ENCODE results near the gene FMO3. TPM values are rescaled to one million over a fixed set of nuclear protein-coding genes. Genes with fewer than 3 reads are reported as not detected.

FMO3 gene
- total and polyA plus RNA-seq, 8 donors, result 0.55 to 7.0 (median 2.1) TPM

DNA sequence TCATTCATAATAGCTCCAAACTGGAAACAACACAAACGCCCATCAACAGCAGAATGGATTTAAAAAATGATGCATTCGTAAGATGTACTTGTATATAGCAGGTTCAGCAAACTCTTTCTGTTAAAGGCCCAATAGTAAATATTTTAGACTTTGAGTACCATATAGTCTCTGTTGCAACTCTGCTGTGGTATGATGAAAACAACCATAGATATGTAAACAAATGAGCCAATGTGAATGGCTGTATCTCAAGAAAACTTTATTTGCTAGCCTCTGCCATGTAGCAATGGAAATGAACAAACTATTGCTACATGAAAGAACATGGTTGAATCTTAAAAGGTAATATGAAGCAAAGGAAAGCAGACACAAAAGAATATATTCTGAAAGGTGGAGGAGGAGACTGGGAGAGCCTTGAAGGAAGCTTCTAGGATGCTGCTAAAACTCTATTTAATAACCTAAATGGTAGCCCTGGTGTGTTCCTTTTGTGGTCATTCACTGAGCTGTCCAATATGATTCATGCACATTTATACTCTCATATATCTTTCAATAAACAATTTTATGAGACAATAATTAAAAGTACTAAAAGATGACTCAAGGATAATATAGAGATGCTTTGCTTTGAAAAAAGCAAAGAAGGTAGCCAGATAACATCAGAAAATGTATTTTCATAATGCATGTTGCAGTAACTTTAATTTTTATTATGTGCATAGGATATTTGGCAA is 29.1 kb upstream of the FMO3 start:
- DNase-seq, result no peak
- no peaks in the 10 kb centered on the region for H3K4me1 ChIP-seq
- no peaks in the 10 kb centered on the region for H3K27me3 ChIP-seq
- no peaks in the 10 kb centered on the region for H3K9me3 ChIP-seq
- H3K36me3 ChIP-seq, result no peaks in the 10 kb centered on the region
- no peak for TF ChIP-seq POLR2AphosphoS5 (IDR thresholded peaks at IDR 0.05)
- H3K27ac ChIP-seq, result no peak overlapping the region
- no peak overlapping the region for H3K4me3 ChIP-seq
- intact Hi-C loops (cut with DNase I; ENCODE audit: low total_unique reads), result no loop called here
- WGBS, 5 donors, result 61 to 81% (median 73%) methylated on average over 2 of the region's 2 CpGs

DNA sequence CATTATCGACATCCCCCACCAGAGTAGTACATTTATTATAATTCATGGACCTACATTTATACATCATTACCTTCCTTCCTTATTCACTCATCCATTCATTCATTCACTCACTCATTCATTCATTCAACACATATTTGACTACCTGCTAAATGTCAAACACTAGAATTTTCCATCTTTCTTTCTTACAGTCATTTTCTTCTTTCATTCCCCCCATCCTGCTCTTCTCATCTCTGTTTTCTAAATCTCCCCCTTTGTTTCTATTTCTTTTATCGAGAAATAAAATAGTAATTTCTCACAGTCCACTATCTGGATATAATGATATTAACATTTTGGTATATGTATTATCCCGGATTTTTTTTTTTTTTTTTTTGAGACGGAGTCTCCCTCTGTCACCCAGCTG is 27.8 kb upstream of the FMO3 start:
- H3K4me1 ChIP-seq, result no peaks in the 10 kb centered on the region
- H3K27me3 ChIP-seq, result no peaks in the 10 kb centered on the region
- H3K27ac ChIP-seq, result no peak overlapping the region
- no peaks in the 10 kb centered on the region for H3K9me3 ChIP-seq
- H3K36me3 ChIP-seq, result no peaks in the 10 kb centered on the region
- DNase-seq, result no peak
- WGBS, 5 donors, result 85 to 96% (median 86%) methylated on average over 4 of the region's 4 CpGs
- intact Hi-C loops (cut with DNase I; ENCODE audit: low total_unique reads), result no loop called here
- no peak overlapping the region for H3K4me3 ChIP-seq
- no peak for TF ChIP-seq EP300 (IDR thresholded peaks at IDR 0.05)

DNA sequence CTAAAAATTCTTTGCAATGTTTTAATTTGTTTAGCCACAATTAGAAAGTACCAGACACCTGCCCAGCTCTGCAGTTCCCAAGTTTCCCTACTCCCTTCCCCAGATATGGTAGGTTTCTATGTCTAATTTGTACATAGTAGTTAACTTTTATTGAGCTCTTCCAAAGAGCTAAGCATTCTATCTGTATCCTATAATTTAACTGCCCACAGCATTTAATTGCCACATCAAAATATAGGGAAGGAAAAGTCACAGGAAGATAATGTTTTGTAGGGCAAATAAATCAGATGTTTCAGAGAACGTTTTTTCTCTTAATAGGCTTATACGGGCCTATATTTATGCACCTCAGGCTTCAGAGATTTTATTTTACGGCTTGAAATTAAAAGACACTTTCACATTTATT is 15.7 kb upstream of the FMO3 start:
- no peaks in the 10 kb centered on the region for H3K4me1 ChIP-seq
- no peak overlapping the region for H3K4me3 ChIP-seq
- no peak overlapping the region for H3K27ac ChIP-seq
- intact Hi-C loops (cut with DNase I; ENCODE audit: low total_unique reads), result no loop called here
- WGBS, 5 donors, result 65 to 83% (median 81%) methylated on average over 3 of the region's 3 CpGs
- no peaks in the 10 kb centered on the region for H3K36me3 ChIP-seq
- TF ChIP-seq POLR2AphosphoS5 (IDR thresholded peaks at IDR 0.05) (no peak), POLR2A (IDR thresholded peaks at IDR 0.05) (no peak), EP300 (IDR thresholded peaks at IDR 0.05) (no peak)
- TF ChIP-seq, protein P1, sequence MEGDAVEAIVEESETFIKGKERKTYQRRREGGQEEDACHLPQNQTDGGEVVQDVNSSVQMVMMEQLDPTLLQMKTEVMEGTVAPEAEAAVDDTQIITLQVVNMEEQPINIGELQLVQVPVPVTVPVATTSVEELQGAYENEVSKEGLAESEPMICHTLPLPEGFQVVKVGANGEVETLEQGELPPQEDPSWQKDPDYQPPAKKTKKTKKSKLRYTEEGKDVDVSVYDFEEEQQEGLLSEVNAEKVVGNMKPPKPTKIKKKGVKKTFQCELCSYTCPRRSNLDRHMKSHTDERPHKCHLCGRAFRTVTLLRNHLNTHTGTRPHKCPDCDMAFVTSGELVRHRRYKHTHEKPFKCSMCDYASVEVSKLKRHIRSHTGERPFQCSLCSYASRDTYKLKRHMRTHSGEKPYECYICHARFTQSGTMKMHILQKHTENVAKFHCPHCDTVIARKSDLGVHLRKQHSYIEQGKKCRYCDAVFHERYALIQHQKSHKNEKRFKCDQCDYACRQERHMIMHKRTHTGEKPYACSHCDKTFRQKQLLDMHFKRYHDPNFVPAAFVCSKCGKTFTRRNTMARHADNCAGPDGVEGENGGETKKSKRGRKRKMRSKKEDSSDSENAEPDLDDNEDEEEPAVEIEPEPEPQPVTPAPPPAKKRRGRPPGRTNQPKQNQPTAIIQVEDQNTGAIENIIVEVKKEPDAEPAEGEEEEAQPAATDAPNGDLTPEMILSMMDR (IDR thresholded peaks at IDR 0.05), result no peak
- H3K9me3 ChIP-seq, result no peaks in the 10 kb centered on the region
- no peak for DNase-seq
- no peaks in the 10 kb centered on the region for H3K27me3 ChIP-seq

DNA sequence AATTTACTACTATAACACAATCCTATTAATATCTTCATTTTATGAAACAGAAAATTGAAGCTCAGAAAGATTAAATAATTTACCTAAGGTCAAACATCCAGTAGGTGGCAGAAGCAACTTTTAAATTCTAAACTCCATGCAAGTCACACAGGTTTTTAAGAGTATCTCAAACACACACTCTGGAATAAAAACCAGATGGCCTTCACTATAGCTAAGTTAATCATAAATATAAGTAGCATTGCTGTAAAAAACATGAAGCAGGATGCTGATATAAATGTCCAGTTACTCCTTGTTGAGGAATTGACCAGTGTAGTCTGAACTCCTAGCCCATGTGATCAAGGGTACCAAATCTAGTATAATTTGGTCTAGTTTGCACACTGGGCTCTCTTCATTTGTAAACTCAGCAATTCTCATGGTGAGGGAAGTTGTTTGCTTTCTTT is 9.4 kb upstream of the FMO3 start:
- H3K27ac ChIP-seq, result peak overlapping the region in 4 of 5 donors; percentile 28 to 69 (median 60)
- intact Hi-C loops (cut with DNase I; ENCODE audit: low total_unique reads), result loop anchor here (5.0 kb wide), 1 partner anchor 151 kb away; no protein-coding TSS in a partner anchor
- peak in 1 of 2 donors; percentile 74 for DNase-seq

DNA sequence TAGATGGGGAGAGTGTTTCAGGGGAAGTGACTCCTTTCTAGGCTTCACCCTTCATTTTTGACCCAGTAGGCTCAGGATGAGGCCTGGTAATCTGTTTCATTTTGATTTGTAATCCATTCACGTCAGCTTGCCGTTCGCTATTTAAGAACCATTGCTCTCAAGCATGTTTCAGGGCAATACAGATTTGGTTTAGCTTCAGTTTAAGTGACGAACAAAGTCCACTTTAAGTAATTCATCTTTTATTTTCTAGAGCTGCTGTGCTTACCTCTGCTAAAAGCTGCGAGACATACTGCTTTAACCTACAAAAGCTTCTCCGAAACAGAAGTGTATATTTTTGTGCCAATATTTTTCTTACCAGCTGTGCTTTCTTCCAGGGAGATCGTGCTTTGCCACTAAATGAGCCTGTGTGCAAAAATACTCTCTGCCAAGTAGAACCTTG is 8.9 kb upstream of the FMO3 start:
- peak overlapping the region in 1 of 4 donors; percentile 17 for H3K4me3 ChIP-seq
- H3K9me3 ChIP-seq, result no peaks in the 10 kb centered on the region
- no peaks in the 10 kb centered on the region for H3K36me3 ChIP-seq
- no peak for TF ChIP-seq POLR2A (IDR thresholded peaks at IDR 0.05)
- TF ChIP-seq POLR2AphosphoS5 (IDR thresholded peaks at IDR 0.05), result no peak
- TF ChIP-seq EP300 (IDR thresholded peaks at IDR 0.05), result no peak
- TF ChIP-seq, protein P1 (IDR thresholded peaks at IDR 0.05), result no peak
- peak overlapping the region in 4 of 5 donors; percentile 28 to 69 (median 60) for H3K27ac ChIP-seq
- peaks cover 0 to 20% (median 11%) of the 10 kb centered on the region in 4 donors for H3K4me1 ChIP-seq
- intact Hi-C loops (cut with DNase I; ENCODE audit: low total_unique reads), result loop anchor here (5.0 kb wide), 1 partner anchor 151 kb away; no protein-coding TSS in a partner anchor
- WGBS, 5 donors, result 59 to 73% (median 66%) methylated on average over 7 of the region's 7 CpGs
- DNase-seq, result no peak
- no peaks in the 10 kb centered on the region for H3K27me3 ChIP-seq

More for the DNA sequence above, 9.4 kb upstream of the FMO3 start:
- TF ChIP-seq EP300 (IDR thresholded peaks at IDR 0.05) (no peak), POLR2AphosphoS5 (IDR thresholded peaks at IDR 0.05) (no peak), POLR2A (IDR thresholded peaks at IDR 0.05) (no peak)
- TF ChIP-seq, protein P1 (IDR thresholded peaks at IDR 0.05), result peak in 5 of 7 experiments; percentile 25 to 61 (median 31)
- Histone ChIP-seq H3K27me3 (no peaks in the 10 kb centered on the region), H3K4me3 (peak overlapping the region in 1 of 4 donors; percentile 17), H3K4me1 (peaks cover 0 to 20% (median 11%) of the 10 kb centered on the region in 4 donors), H3K36me3 (no peaks in the 10 kb centered on the region), H3K9me3 (no peaks in the 10 kb centered on the region)
